ENCODE results near the gene CTSD.

The CTSD gene

DNA sequence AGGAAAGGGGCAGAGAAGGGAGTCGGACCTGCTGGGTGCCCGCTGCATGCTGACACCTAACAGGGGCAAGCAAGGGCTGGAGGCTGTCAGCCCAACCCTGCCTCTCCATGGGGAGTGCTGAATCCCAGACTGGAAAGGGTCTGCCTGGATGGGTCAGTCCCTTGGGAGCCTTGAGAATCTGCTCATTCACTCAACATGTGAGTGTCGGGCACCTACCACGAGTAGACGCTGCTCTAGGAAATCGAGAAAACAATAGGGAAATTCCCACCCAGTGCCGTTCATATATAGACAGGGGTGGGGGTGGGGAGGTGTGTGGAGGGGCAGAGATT, 4.4 kb upstream of the CTSD start:
- no peak for DNase-seq

DNA sequence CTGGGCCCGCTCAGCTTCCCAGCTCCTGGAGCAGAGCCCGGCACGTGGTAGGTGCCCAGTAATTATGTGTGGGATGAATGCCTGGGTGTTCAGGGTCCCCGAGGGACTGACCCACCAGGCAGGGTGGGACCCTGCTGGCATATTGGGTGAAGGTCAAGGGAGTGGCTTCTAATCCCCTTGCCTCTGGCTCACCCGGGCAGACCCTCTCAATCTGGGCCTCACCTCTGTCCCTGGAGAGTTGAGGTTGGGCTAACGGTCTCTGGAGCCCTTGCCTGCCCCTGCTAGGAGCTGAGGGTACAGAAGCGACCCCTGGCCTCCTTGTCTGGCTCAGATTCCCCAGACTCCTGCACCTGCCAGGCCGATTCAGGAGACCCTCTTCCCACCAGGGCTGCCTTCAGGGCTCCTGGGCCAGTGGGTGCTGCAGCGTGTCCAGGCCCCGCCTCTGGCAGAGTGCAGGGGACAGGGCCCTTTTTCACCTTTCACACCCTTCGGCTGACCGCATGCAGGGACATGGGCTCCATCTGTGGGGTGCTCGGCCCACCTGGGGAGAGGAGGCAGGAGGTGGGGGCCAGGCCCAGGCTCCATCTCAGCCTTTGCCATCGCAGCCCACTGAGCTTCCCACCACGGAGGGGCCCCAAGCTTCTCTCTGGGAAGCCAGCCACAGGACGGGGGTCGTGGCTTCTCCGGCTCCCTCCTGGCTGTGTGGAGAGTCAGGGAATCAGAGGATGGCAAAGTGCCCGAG, 3.8 kb upstream of the CTSD start:
- DNase-seq: no peak

DNA sequence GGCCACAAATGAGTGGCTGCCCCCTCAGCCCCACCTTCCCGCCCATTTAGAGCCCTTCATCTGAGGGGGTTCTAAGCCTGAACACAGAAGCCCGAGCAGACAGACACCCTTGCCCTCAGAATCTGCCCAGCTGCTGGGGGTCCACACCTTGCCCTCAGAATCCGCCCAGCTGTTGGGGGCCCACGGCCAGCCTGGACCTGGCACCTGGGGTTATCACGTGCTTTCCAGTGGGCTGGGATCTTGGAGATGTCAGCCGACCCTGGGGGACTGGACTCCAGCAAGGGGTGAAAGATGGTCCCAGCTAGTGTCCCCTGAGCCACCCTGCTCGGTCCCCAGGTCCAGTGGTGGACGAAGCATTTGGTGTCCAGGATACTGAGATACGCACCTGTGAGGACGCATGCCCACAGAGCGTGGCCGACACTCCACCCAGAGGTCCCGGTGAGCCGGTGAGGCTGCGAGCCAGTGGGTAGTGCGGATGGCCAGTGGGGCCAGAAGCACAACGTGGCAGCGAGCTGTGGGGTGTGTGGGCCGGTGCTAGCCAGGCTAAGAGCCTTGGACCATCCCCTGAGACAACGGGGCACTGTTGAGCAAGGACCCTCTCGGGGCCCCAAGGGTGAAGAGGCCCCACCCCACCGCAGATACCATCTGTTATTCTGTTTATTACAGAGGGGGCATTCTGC, 3.1 kb upstream of the CTSD start:
- DNase-seq: no peak

DNA sequence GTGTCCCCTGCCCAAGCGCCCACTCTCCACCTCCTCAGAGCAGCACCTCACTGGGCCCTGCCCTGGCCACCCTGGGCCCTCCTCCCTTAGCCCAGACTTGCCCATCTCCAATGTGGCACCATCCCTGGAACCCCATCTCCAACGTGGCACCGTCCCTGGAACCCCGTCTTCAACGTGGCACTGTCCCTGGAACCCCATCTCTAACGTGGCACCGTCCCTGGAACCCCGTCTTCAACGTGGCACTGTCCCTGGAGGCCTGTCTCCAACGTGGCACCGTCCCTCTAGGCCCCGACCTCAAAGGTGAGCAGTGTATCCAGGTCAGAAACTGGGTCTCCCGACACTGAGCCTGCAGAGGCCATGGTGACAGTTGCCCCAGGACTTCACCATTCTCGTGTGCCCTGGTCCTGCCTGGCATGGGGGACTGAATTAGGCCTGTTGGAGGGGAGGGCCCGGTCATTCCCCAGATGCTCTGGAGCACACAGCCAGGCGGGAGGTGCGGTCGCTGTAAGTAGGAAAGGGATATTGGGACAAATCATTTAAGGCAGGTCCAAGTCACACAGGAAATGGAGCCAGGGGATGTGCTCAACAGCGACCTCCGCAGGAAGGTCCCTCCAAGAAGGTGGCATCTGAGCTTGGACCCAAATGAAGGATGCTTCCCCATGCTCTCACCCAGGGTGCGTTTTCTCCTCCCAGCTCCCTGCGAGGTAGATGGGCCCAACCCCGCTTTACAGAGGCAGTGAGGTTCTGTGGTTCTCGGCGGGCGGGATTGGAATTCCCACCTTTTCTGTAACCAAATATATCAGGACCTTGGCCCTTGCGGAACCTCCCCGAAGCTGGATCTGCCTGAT, 2.4 kb upstream of the CTSD start:
- DNase-seq: no peak

DNA sequence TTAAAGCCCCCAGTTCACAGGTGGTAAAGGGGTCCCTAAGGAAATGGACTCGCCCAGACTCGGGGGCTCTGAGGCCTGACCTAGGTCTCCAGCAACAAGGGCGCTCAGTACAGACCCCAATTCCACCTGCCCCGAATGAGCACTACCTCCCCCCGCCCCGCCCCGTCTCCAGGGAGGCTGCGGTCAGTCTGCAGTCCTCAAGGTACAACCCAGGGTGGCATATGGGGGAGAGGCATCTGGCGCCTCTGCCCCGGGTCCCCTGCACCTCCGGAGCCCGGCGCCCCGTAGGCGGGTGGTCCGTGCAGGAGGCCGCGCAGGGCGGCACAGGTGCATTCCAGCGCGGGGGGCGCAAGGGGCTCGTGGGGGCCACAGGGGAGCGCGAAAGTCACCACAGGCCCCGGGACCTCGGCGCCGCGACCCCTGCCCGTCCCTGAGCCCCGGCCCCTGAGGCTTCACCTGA, 361 bp downstream of the CTSD start:
- no peak for DNase-seq

DNA sequence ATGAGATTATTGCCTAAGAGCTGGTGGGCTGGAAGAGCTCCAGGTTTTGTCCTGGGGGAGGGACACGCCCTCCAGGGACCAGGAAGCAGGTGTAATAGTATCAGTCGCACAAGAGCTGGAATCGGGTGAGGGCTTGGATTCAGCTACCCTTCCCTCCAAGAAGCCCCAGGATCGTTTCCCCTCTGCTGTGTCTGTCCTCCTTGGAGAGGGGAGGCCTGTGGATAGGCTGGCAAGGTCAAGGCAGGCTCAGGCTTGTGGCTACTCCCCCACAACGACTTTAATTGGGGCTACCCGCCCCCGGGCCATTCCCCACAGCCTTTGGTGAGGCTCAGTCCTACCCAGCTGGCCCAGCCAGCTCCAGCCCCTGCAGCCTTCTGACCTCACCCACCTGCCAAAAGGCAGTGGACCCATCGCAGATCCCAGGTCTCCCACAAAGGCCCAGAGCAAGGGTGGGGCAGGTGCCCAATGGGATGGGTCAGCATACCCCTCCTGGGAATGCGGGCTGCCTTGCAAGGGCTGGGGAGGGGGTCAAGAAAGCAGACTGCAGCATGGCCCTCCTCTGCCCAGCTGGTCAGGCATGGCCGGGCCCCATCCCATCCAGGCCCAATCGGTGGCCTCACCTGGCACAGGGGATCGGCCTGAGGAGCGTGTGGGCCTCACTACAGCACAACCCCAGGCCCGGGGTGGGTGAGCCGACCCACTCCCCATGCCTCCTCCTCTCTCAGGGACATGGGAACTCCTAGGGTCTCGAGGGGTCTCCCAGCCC, 1.0 kb downstream of the CTSD start:
- DNase-seq: peak; percentile 24

DNA sequence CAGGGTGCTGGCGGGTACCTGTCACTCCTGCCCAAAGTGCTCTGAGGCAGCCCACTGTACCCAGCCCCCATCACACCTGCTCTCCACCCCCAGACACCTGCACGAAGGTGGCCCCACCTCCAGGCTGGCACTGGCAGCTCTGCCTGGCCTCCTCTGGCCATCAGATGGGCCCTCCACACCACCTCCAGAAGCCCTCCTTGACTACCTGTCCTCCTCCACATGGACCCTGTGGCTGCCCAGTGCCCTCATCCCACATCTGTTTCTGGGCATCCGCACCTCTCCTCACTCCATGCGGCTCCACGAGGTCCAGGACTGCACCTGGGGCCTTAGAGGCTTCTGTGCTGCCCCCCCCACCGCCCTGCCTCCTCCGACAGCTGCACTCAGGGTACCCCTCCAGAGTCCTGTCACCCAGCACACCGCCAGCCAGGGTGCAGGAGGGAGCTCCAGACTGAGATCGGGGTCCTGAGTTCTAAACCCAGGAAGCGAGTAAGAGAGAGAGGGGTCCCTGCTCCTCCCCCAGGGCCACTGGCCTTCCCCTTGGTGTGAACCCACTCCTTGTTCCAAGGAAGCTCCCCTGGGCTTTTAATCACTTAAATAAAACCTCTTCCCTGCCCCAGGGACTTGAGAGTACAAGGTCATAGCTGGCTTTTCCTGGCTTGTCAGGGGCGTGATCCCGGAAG, 1.7 kb downstream of the CTSD start:
- no peak for DNase-seq

DNA sequence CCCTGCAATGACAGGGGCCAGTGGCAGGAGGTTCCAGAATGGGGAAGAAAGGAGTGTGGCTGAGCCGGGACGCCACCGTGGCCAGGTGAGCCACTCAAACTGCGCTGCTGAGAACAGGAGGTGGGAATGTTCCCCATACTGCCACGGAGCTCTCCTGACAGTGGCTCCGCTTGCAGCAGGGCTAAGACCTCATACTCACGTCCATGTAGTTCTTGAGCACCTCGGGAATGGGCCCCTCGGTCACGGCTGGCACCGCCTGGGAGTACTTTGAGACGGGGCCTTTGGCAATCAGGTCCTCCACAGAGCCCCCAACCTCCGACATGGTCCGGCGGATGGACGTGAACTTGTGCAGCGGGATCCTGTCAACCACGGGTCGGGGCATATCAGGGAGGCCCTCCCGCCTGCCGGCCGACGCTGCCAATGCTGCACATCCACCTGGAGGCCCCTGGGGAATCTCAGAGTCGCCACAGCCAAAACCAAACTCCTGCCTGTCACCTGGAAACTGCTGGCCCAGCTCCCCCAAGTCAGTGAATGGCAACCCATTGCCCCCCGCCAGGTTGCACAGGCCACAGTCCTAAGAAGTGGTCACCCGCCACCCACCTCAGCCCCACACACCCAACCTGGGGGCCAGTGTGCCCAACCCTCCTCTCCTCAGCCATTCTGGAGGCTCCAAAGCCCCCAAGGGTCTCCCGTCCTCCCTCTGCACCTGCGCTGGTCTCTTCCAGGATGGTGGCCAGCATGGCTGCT, 2.4 kb downstream of the CTSD start:
- DNase-seq: no peak

DNA sequence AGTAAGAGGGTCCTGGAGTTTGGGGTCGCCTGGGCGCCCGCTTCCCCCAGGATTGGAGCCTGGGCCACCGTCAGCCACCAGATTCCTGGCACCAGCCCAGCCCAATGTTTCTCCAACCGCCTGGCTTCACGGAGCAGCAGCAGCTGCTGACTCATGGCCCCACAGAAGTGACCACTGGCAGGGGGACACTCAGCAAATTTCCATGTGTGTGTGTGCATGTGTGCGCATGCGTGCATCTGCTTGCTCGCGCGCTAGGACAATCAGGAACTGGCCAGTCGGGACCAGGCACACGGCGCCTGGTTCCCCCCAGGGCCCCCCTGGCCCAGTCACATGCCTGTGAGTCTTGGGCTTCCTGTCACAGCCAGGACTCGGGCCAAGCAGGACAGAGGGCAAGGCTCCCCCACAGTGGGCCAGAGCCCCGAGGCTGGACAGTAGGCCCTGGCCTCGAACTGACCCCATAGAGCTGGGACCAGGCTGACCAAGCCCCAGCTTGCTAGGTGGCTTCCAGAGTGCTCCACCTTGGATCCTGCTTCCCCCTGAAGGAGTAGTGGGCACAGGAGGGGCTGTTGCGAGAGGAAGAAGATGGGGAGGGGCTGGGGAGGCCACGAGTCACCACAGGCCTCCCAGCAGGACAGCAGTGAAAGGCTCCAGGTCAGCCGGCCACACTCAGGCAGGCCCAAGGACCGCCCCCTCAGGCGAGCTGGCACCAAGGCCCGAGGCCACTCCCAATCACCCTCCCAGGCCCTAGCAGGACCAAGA, 3.2 kb downstream of the CTSD start:
- no peak for DNase-seq

DNA sequence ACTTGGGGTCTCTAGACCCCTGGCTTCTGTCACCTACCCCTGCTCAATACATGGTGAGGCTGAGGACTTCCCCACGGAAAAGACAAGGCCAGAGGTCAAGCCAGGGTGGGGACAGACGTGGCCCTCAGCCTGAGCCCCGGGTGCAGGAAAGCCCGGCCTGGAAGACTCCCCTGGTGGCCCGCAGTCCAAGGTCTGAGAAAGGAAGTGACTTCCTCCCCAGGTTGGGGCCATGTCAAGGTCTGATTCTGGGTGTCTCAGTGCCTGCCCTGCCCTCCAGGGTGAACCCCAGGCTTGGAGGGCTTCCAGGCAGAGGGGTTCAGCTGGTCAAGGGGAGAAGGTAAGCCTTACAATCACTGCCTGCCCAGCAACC, 3.9 kb downstream of the CTSD start:
- DNase-seq: no peak

DNA sequence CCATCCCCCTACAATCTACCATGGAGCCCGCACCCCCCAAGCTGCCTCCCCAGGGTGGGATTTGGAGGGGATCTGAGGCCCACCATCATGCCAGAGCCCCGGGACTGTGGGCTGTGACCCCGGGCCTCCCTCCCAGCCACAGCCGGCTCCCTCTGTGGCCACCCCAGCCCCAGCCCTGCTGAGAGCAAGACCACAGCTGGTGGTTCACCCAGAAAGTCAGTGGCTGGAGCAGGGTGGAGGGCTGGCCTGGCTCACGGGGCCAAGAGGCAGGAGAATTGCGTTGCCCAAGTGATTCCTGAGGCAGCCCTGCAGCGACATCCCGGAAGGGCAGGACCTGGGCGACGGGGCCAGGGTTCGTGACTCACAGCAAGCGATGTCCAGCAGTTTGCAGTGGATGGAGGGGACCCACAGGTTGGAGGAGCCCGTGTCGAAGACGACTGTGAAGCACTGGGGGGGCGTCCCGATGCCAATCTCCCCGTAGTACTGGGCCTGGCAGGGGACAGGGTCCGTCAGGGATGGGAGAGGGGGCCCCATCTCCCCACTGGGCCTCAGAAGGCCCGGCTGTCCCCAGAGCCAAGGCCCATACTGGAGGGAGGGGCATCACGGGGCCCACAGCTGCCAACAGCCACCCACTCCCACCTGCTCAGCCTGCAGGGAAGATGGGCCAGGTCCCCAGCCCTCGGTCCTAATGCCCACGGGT, 4.4 kb downstream of the CTSD start:
- no peak for DNase-seq

DNA sequence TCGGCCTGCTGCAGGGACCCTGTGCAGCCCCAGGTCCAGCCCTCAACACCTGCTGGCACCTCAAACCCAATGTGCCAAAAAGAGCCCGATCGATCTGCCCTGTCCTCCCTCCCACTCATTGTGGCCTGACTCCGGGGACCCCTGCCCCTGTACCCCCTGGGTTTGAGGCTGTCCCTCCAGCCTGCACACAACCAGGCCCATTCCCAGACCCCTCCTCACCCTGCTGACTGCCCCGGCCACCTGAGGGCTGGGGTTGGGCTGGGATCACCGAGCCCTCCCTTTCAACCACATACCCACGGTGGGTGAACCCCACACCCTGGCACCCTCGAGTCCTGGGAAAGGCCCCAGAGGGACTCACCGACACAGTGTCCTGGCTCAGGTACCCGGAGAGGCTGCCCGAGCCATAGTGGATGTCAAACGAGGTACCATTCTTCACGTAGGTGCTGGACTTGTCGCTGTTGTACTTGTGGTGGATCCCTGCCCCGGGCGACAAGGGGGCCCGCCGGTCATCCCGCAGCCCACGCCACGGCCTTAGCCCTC, 5.0 kb downstream of the CTSD start:
- DNase-seq: no peak

DNA sequence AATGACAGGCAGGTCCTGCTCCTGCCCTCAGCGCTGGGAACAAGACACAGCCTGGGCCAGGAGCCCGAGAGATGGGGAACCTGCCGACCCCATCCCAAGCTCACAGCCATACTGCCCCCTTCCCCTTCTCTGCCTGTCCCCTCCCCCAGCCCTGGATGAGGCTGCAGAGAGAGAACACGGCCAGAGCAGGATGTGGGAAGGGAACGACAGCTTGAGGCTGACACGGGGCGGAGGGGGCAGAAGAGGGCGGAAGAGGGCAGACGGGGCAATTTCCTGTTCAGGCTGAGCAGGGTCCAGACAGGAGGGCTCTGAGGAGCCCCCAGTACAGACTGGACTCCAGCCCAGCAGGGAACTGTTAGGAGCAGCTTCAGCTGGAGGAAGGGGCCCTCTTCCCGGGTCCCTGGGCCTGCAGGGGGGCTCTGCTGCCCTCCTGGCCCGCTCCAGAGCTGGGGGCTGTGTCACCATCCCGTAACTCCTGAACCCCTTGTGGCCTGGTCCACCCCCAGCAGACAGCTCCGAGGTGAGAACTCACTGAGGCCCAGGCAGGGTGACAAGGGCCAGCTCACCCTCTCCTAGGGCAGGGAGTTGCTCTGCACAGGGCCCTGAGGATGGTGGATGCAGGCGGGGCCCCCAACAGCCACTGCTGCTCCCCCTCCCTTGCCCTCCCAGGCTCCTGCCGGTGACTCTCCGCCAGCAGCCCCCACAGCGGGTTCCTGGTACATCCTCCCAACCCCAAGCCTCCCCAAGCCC, 5.7 kb downstream of the CTSD start:
- no peak for DNase-seq

DNA sequence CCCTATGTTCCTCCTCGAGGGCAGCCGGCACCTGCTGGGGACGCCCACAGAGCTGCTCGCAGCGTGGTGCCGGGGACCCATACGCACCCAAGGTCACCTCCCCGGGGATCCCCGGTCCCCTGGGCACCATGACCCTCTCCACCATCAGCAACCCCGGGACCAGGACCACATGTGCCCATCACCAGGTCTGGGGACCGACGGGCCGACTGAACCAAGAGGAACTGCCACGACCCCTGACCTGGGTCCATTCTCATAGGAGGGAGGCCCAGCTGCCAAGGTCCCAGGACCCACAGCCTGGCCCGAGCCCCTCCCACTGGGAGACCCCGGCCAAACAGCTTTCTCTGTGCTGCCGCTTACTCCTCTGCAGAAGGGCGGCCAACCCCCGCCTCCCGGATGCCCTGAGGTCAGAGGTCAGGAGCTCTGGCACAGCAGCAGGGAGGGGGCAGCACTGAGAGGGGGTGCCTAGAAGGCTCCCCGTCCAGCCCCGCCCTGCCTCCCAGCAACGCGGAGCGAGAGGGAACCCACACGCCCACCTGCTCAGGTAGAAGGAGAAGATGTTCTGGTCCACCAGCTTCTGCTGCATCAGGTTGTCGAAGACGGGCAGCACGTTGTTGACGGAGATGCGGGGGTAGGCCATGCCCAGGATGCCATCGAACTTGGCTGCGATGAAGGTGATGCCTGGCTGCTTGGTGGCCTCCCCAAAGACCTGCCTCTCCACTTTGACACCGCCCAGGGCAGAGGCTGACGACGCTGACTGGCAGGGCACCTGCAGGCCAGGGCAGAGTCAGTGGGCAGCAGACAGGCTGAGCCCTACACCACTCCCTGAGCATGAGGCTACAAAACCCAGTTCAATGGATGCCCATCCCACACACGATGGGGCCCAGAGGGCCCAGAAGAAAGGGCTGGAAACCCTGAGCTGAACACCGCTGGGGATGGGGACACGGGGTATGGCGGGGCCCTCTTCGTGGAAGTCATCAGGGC, 6.6 kb downstream of the CTSD start:
- DNase-seq: no peak

DNA sequence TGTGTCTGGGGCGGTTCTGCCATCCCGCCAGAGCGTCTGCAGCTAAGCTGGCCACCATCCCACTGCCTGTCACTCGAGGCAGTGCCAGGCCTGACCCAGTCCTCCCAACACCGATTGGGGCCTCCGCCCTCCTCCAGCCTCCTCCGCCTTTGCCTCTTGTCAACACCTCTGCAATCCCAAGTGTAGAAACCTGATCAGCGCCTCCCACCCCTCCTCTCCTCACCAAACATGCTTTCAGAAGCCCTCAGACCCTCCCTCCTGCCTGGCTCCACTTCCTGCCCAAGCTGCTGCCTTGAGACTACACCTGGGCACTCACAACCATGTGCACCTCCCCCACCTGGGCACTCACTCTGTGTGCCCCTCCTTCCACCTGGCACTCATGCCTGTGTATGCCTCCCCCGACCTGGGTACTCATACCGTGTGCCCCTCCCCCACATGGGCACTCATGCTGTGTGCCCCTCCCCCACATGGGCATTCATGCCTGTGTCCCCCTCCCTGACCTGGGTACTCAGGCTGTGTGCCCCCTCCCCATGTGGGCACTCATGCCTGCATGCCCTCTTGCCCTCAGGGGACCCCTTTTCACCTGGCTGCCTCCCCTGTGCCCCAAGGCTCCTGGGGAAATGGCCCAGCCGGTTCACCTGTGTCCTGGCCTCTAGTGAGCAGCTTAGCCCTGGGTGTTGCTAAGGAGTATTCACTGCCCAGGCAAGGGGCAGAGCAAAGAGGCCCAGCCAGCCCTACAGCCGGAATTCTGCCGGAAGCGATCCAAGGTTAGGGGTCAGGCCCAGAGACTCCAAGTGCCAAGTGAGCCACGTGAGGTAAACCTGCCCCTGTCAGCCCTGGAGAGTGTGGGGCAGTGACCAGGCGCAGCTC, 7.8 kb downstream of the CTSD start:
- no peak for DNase-seq

DNA sequence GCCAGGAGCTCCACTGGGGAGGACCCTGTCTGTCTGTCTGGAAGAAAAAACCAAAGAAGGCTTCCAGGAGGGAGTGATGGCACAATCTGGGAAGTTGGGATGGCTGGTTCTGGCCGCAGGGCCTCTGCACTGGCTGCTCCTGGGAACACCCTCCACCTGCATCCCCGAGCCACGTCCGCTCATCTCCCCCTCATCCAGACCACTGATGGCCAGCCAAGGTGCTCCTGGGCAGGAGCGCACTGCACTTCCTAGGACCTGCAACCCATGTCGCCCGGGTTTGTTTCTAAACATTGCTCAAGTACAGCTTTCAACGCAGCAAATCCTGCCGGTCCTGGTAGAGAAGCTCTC, 8.4 kb downstream of the CTSD start:
- DNase-seq: no peak
